K562 (cell line): Measurements from ENCODE around the gene GASK1A. TPM values are rescaled to one million over a fixed set of nuclear protein-coding genes. Genes with fewer than 3 reads are reported as not detected.

Experiments
- ATAC-seq: fragments of 200-7000 bp; cut with Tn5 transposase; 3 replicates; pipeline ENCODE4 v1.9.1; 2020; ENCODE audit warnings: moderate library complexity
- BruUV-seq: library from RNA; stranded (reverse); fragments of 400-500 nt; replicated peaks from 2 replicates; lab custom pipeline; 2021; lab: Mats Ljungman, UMichigan
- CTCF ChIA-PET: fragments of 300-600 bp; formaldehyde crosslinking; extraction: SDS; loops from one replicate; lab custom pipeline; 2021; ENCODE audit warnings: low intra/inter-chr PET ratio; lab: Yijun Ruan, JAX
- POLR2A ChIA-PET: fragments of 300-600, 350-650 bp; sonication (Branson Sonifier 250); formaldehyde crosslinking; extraction: SDS; loops from one replicate; lab custom pipeline; 2021; ENCODE audit warnings: antibody characterized with exemption, inconsistent platforms; lab: Yijun Ruan, JAX
- DNase-seq, 4 experiments: peaks; one replicate each; pipeline versions ENCODE4 v3.0.0 to v3.0.0-alpha.2; 2011 to 2018; ENCODE audit warnings: low spot score in 3 of 4, mixed read lengths in 3 of 4; ENCODE audit errors: extremely low read depth in 1 of 4
- FAIRE-seq: peaks from 2 replicates; lab custom pipeline; 2011; peaks lifted over from hg19 to GRCh38; lab: Jason Lieb, UNC
- H2AFZ ChIP-seq: 2 replicates; pipeline ENCODE4 v1.6.0; 2011; ENCODE audit warnings: low read depth, low read length, control low read depth, inconsistent platforms
- H3K27ac ChIP-seq: fragments of 200-600 bp; 3 replicates; pipeline ENCODE4 v1.8.0; 2011; ENCODE audit warnings: low read depth, mild to moderate bottlenecking, control low read depth, inconsistent platforms, low read length, moderate library complexity, mixed read lengths; ENCODE audit errors: extremely low read depth
- H3K27me3 ChIP-seq, 2 experiments: fragments of 300-600 bp in 1 of 2; 2 replicates in 1 of 2; 3 replicates in 1 of 2; pipeline versions ENCODE4 v1.6.0 to v1.8.0; 2011; ENCODE audit warnings: inconsistent platforms in 2 of 2, low read length in 2 of 2, mild to moderate bottlenecking in 1 of 2, mixed read lengths in 1 of 2, moderate library complexity in 1 of 2; ENCODE audit not compliant: control insufficient read depth in 2 of 2, insufficient read depth in 2 of 2
- H3K36me3 ChIP-seq: fragments of 300-600 bp; 3 replicates; pipeline ENCODE4 v1.8.0; 2011; ENCODE audit warnings: mild to moderate bottlenecking, low read length, inconsistent platforms; ENCODE audit not compliant: control insufficient read depth, insufficient read depth
- H3K4me1 ChIP-seq, 2 experiments: fragments of 200-600 bp in 1 of 2; replicated peaks in 1 of 2; 2 replicates in 1 of 2; 3 replicates in 1 of 2; pipeline versions ENCODE4 v1.5.1 to v1.8.0; 2011; ENCODE audit warnings: inconsistent platforms in 2 of 2, low read length in 2 of 2, mild to moderate bottlenecking in 1 of 2, mixed read lengths in 1 of 2, moderate library complexity in 1 of 2; ENCODE audit not compliant: control insufficient read depth in 2 of 2, insufficient read depth in 2 of 2
- H3K4me2 ChIP-seq: 2 replicates; pipeline ENCODE4 v1.6.1; 2011; ENCODE audit warnings: low read length, control low read depth, inconsistent platforms, mixed read lengths; ENCODE audit not compliant: insufficient read depth
- H3K4me3 ChIP-seq: fragments of 200-600 bp; sonication (generic), shearing (Covaris generic); 2 replicates; pipeline ENCODE4 v1.5.1; 2016; ENCODE audit warnings: control low read depth, inconsistent platforms
- H3K79me2 ChIP-seq: fragments of 200-600 bp; 3 replicates; pipeline ENCODE4 v1.8.0; 2011; ENCODE audit warnings: low read length, inconsistent platforms; ENCODE audit not compliant: control insufficient read depth, insufficient read depth
- H3K9ac ChIP-seq, 2 experiments: 2 replicates each; pipeline versions ENCODE4 v1.6.0 to v1.6.1; 2011; ENCODE audit warnings: low read depth in 2 of 2, low read length in 2 of 2, control low read depth in 1 of 2, inconsistent platforms in 1 of 2, mild to moderate bottlenecking in 1 of 2, mixed read lengths in 1 of 2; ENCODE audit not compliant: insufficient read depth in 1 of 2
- H3K9me1 ChIP-seq: one replicate; pipeline ENCODE4 v1.6.0; 2011; ENCODE audit warnings: inconsistent platforms, mild to moderate bottlenecking, low read length, moderate library complexity; ENCODE audit not compliant: control insufficient read depth, insufficient read depth
- H3K9me3 ChIP-seq: replicated peaks from 2 replicates; pipeline ENCODE4 v1.5.1; 2011; ENCODE audit warnings: low read depth, low read length, inconsistent platforms; ENCODE audit not compliant: control insufficient read depth, insufficient read depth
- H4K20me1 ChIP-seq: replicated peaks from 2 replicates; pipeline ENCODE4 v1.6.1; 2011; ENCODE audit warnings: low read length, inconsistent platforms, mixed read lengths; ENCODE audit not compliant: control insufficient read depth, insufficient read depth
- WGBS: fragments of 100-300 bp; shearing (Covaris generic); methylation state at CpG from one replicate; pipeline ENCODE4 v1.1.6; 2016; ENCODE audit warnings: low coverage, mixed read lengths; ENCODE audit not compliant: insufficient coverage; ENCODE audit errors: missing lambda C conversion rate; 5-methylcytosine and 5-hydroxymethylcytosine counted together
- in situ Hi-C: fragments of 300-500 bp; cut with MboI; formaldehyde crosslinking; loops from 4 replicates; pipeline ENCODE4 v1.15.0; 2018; ENCODE audit warnings: inconsistent platforms, mixed read lengths
- intact Hi-C: fragments of 100-400 bp; cut with micrococcal nuclease; formaldehyde crosslinking; loops from 2 replicates; pipeline ENCODE4 v1.14.2; 2022
- polyA plus RNA-seq, 8 experiments: library from polyadenylated mRNA; depleted of rRNA in 4 of 8; stranded (reverse) in 5 of 8; unstranded in 3 of 8; fragments of >200 nt; fragmentation: Nextera tagmentation in 2 of 8; fragmentation: Illumina TruSeq in 1 of 8; extraction: Ambion mirVana in 2 of 8; extraction: Trizol in 1 of 8; gene quantifications; 2 replicates each; pipeline versions ENCODE4 v1.2.1 to v1.2.3, GENCODE V29; 2011 to 2014; ENCODE audit warnings: inconsistent platforms in 1 of 8, missing spikeins in 1 of 8
- total RNA-seq, 7 experiments: library from RNA; depleted of rRNA in 6 of 7; stranded (reverse); fragments of >200 nt in 6 of 7; fragmentation: Illumina TruSeq in 2 of 7; extraction: Trizol in 2 of 7; gene quantifications; 2 replicates each; pipeline versions ENCODE4 v1.2.1 to v1.2.3, GENCODE V29; 2011 to 2021; ENCODE audit warnings: low replicate concordance in 1 of 7
- TF ChIP-seq, protein P1 (sequence below): fragments of 250-450 bp; sonication (Bioruptor Pico); IDR thresholded peaks from 2 replicates; pipeline ENCODE4 v1.8.0; 2021; ENCODE audit warnings: moderate library complexity, mild to moderate bottlenecking, inconsistent platforms
- TF ChIP-seq, protein P2 (sequence below), 2 experiments: fragments of 450-650 bp in 1 of 2; IDR thresholded peaks; 2 replicates each; pipeline ENCODE4 v1.6.1; 2011 to 2017; ENCODE audit warnings: low read depth in 2 of 2, antibody characterized with exemption in 1 of 2, borderline replicate concordance in 1 of 2, low read length in 1 of 2, mild to moderate bottlenecking in 1 of 2, mixed read lengths in 1 of 2; ENCODE audit not compliant: control insufficient read depth in 1 of 2
- TF ChIP-seq, protein P3 (sequence below), 2 experiments: fragments of 150-350 bp in 1 of 2; IDR thresholded peaks; 2 replicates each; pipeline ENCODE4 v1.6.1; 2012 to 2016; ENCODE audit warnings: low read depth in 2 of 2, low read length in 2 of 2, mild to moderate bottlenecking in 1 of 2, moderate library complexity in 1 of 2

The GASK1A gene
- total and polyA plus RNA-seq, 9 of the 15 experiments (the other 6 are each of a cell fraction or from before 2014, with no cell fraction given), result 0.04 to 0.11 (median 0.05) TPM; not detected in 5

DNA sequence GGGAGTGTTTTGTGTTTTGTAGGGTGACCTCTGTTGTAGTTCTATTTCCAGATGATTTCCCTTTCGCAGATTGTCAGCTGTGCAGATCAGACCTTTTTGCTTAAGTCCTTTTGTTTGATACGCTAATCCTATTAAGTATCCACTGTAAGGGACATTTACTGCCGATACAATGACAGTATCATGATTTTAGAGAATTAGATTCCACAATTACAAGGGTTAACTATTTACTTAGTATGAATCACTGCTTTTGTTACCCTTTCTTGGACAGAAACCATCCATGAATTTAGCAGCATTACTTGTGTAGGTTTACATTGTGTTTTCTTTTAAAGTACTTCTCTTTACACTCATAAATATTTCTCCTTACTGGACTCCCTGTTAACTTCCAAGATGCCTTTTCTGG is 41.8 kb upstream of the GASK1A start:
- H3K4me2 ChIP-seq, result no peak overlapping the region
- peaks cover 0 to 6% of the 10 kb centered on the region in 2 experiments; a peak in 2 of 5 replicates for H3K4me1 ChIP-seq
- TF ChIP-seq, protein P1, sequence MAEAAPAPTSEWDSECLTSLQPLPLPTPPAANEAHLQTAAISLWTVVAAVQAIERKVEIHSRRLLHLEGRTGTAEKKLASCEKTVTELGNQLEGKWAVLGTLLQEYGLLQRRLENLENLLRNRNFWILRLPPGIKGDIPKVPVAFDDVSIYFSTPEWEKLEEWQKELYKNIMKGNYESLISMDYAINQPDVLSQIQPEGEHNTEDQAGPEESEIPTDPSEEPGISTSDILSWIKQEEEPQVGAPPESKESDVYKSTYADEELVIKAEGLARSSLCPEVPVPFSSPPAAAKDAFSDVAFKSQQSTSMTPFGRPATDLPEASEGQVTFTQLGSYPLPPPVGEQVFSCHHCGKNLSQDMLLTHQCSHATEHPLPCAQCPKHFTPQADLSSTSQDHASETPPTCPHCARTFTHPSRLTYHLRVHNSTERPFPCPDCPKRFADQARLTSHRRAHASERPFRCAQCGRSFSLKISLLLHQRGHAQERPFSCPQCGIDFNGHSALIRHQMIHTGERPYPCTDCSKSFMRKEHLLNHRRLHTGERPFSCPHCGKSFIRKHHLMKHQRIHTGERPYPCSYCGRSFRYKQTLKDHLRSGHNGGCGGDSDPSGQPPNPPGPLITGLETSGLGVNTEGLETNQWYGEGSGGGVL, result no peak
- TF ChIP-seq, protein P2, sequence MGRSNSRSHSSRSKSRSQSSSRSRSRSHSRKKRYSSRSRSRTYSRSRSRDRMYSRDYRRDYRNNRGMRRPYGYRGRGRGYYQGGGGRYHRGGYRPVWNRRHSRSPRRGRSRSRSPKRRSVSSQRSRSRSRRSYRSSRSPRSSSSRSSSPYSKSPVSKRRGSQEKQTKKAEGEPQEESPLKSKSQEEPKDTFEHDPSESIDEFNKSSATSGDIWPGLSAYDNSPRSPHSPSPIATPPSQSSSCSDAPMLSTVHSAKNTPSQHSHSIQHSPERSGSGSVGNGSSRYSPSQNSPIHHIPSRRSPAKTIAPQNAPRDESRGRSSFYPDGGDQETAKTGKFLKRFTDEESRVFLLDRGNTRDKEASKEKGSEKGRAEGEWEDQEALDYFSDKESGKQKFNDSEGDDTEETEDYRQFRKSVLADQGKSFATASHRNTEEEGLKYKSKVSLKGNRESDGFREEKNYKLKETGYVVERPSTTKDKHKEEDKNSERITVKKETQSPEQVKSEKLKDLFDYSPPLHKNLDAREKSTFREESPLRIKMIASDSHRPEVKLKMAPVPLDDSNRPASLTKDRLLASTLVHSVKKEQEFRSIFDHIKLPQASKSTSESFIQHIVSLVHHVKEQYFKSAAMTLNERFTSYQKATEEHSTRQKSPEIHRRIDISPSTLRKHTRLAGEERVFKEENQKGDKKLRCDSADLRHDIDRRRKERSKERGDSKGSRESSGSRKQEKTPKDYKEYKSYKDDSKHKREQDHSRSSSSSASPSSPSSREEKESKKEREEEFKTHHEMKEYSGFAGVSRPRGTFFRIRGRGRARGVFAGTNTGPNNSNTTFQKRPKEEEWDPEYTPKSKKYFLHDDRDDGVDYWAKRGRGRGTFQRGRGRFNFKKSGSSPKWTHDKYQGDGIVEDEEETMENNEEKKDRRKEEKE (IDR thresholded peaks at IDR 0.05; ENCODE audit: borderline replicate concordance in 1 of 2, control insufficient read depth in 1 of 2, low read depth in 2 of 2, low read length in 1 of 2), result no peak
- TF ChIP-seq, protein P3, sequence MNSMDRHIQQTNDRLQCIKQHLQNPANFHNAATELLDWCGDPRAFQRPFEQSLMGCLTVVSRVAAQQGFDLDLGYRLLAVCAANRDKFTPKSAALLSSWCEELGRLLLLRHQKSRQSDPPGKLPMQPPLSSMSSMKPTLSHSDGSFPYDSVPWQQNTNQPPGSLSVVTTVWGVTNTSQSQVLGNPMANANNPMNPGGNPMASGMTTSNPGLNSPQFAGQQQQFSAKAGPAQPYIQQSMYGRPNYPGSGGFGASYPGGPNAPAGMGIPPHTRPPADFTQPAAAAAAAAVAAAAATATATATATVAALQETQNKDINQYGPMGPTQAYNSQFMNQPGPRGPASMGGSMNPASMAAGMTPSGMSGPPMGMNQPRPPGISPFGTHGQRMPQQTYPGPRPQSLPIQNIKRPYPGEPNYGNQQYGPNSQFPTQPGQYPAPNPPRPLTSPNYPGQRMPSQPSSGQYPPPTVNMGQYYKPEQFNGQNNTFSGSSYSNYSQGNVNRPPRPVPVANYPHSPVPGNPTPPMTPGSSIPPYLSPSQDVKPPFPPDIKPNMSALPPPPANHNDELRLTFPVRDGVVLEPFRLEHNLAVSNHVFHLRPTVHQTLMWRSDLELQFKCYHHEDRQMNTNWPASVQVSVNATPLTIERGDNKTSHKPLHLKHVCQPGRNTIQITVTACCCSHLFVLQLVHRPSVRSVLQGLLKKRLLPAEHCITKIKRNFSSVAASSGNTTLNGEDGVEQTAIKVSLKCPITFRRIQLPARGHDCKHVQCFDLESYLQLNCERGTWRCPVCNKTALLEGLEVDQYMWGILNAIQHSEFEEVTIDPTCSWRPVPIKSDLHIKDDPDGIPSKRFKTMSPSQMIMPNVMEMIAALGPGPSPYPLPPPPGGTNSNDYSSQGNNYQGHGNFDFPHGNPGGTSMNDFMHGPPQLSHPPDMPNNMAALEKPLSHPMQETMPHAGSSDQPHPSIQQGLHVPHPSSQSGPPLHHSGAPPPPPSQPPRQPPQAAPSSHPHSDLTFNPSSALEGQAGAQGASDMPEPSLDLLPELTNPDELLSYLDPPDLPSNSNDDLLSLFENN (IDR thresholded peaks at IDR 0.05; ENCODE audit: low read depth in 2 of 2, low read length in 2 of 2), result no peak
- H2AFZ ChIP-seq, result no peak overlapping the region
- 6% methylated on average over 3 of the region's 3 CpGs for WGBS
- no peaks in the 10 kb centered on the region for H3K36me3 ChIP-seq
- H3K9me3 ChIP-seq, result no peaks in the 10 kb centered on the region
- no peak overlapping the region for H3K27ac ChIP-seq
- intact Hi-C loops, result no loop called here
- DNase-seq (no peak), ATAC-seq (no peak), FAIRE-seq (no peak)
- in situ Hi-C loops, result no loop called here
- no peaks in the 10 kb centered on the region for H3K9me1 ChIP-seq
- BruUV-seq, result no TSS peak
- no peak overlapping the region for H3K4me3 ChIP-seq
- peaks cover 6 to 28% of the 10 kb centered on the region in 2 experiments; a peak in 3 of 5 replicates for H3K27me3 ChIP-seq
- no peak overlapping the region for H3K9ac ChIP-seq
- no peaks in the 10 kb centered on the region for H4K20me1 ChIP-seq
- no peaks in the 10 kb centered on the region for H3K79me2 ChIP-seq
- ChIA-PET POLR2A (interaction anchor here (1.5 kb wide), 1 partner anchor 10 kb away, joined by 4 read pairs; no protein-coding TSS in a partner anchor), CTCF (no interaction called here)
